SK-N-SH treated with all-trans-retinoic acid at 6 μM for 48 hours (cell line): ENCODE data around the gene ACAP2.

Experiments
- ATAC-seq: fragments of 200-7000 bp; cut with Tn5 transposase; 3 replicates; pipeline ENCODE4 v1.9.1; 2020; ENCODE audit warnings: mild to moderate bottlenecking, moderate library complexity
- ARNTL ChIP-seq: fragments of 450-650 bp; formaldehyde crosslinking; IDR thresholded peaks from 2 replicates; pipeline ENCODE4 v1.5.0; 2020; ENCODE audit warnings: low read depth, mild to moderate bottlenecking, moderate library complexity, borderline replicate concordance
- BACH2 ChIP-seq: fragments of 250-450 bp; sonication (Bioruptor Pico); IDR thresholded peaks from 2 replicates; pipeline ENCODE4 v1.9.0; 2021; ENCODE audit warnings: mild to moderate bottlenecking, borderline replicate concordance
- CSDC2 ChIP-seq: fragments of 250-450 bp; sonication (Bioruptor Pico); IDR thresholded peaks from 2 replicates; pipeline ENCODE4 v1.5.0; 2020; ENCODE audit warnings: mild to moderate bottlenecking, moderate library complexity
- GLIS3 ChIP-seq: fragments of 250-450 bp; sonication (Bioruptor Pico); IDR thresholded peaks from 2 replicates; pipeline ENCODE4 v1.5.0; 2020; ENCODE audit warnings: mild to moderate bottlenecking, moderate library complexity
- ISL1 ChIP-seq: fragments of 250-450 bp; sonication (Bioruptor Pico); IDR thresholded peaks from 2 replicates; pipeline ENCODE4 v2.1.2; 2022; ENCODE audit warnings: mild to moderate bottlenecking, moderate library complexity
- OSR1 ChIP-seq: fragments of 250-450 bp; sonication (Bioruptor Pico); IDR thresholded peaks from 2 replicates; pipeline ENCODE4 v1.8.0; 2022; ENCODE audit warnings: moderate library complexity, mild to moderate bottlenecking, inconsistent platforms
- PPARA ChIP-seq: fragments of 250-450 bp; sonication (Bioruptor Pico); IDR thresholded peaks from 2 replicates; pipeline ENCODE4 v1.5.0; 2020; ENCODE audit warnings: mild to moderate bottlenecking, borderline replicate concordance
- SNAI2 ChIP-seq: fragments of 250-450 bp; sonication (Bioruptor Pico); IDR thresholded peaks from 2 replicates; pipeline ENCODE4 v1.5.0; 2020; ENCODE audit warnings: mild to moderate bottlenecking, moderate library complexity
- TOX ChIP-seq: fragments of 250-450 bp; sonication (Bioruptor Pico); IDR thresholded peaks from 2 replicates; pipeline ENCODE4 v1.8.0; 2021; ENCODE audit warnings: mild to moderate bottlenecking, moderate library complexity, borderline replicate concordance
- ZC3H10 ChIP-seq: fragments of 250-450 bp; sonication (Bioruptor Pico); IDR thresholded peaks from 2 replicates; pipeline ENCODE4 v1.5.1; 2021; ENCODE audit warnings: mild to moderate bottlenecking, moderate library complexity
- ZFP3 ChIP-seq: fragments of 250-450 bp; sonication (Bioruptor Pico); IDR thresholded peaks from 2 replicates; pipeline ENCODE4 v1.5.0; 2020; ENCODE audit warnings: mild to moderate bottlenecking, moderate library complexity
- ZFP30 ChIP-seq: fragments of 450-650 bp; formaldehyde crosslinking; IDR thresholded peaks from 2 replicates; pipeline ENCODE4 v1.5.0; 2022; ENCODE audit warnings: mild to moderate bottlenecking, moderate library complexity
- ZNF565 ChIP-seq: fragments of 450-650 bp; formaldehyde crosslinking; conservative IDR thresholded peaks from 2 replicates; pipeline ENCODE4 v1.5.0; 2020; ENCODE audit warnings: low read depth, mild to moderate bottlenecking, moderate library complexity
- ZNF70 ChIP-seq: fragments of 450-650 bp; formaldehyde crosslinking; IDR thresholded peaks from 2 replicates; pipeline ENCODE4 v1.5.0; 2020; ENCODE audit warnings: mild to moderate bottlenecking, moderate library complexity
- ZNF8 ChIP-seq: fragments of 450-650 bp; formaldehyde crosslinking; IDR thresholded peaks from 2 replicates; pipeline ENCODE4 v1.5.0; 2020; ENCODE audit warnings: mild to moderate bottlenecking, moderate library complexity
- TF ChIP-seq, protein P1 (sequence below): fragments of 250-450 bp; sonication (Bioruptor Pico); IDR thresholded peaks from 2 replicates; pipeline ENCODE4 v1.5.1; 2021; ENCODE audit warnings: mild to moderate bottlenecking, moderate library complexity
- TF ChIP-seq, protein P2 (sequence below): fragments of 250-450 bp; sonication (Bioruptor Pico); IDR thresholded peaks from 2 replicates; pipeline ENCODE4 v1.5.1; 2020; ENCODE audit warnings: low read depth, mild to moderate bottlenecking, moderate library complexity
- TF ChIP-seq, protein P3 (sequence below): fragments of 250-450 bp; sonication (Bioruptor Pico); IDR thresholded peaks from 2 replicates; pipeline ENCODE4 v1.8.0; 2020; ENCODE audit warnings: mild to moderate bottlenecking, moderate library complexity, borderline replicate concordance
- TF ChIP-seq, protein P4 (sequence below): fragments of 250-450 bp; sonication (Bioruptor Pico); IDR thresholded peaks from 2 replicates; pipeline ENCODE4 v1.5.0; 2020; ENCODE audit warnings: mild to moderate bottlenecking, moderate library complexity
- TF ChIP-seq, protein P5 (sequence below): fragments of 250-450 bp; sonication (Bioruptor Pico); IDR thresholded peaks from 2 replicates; pipeline ENCODE4 v1.8.0; 2021; ENCODE audit warnings: low read depth, mild to moderate bottlenecking, moderate library complexity, borderline replicate concordance

ACAP2 gene

DNA sequence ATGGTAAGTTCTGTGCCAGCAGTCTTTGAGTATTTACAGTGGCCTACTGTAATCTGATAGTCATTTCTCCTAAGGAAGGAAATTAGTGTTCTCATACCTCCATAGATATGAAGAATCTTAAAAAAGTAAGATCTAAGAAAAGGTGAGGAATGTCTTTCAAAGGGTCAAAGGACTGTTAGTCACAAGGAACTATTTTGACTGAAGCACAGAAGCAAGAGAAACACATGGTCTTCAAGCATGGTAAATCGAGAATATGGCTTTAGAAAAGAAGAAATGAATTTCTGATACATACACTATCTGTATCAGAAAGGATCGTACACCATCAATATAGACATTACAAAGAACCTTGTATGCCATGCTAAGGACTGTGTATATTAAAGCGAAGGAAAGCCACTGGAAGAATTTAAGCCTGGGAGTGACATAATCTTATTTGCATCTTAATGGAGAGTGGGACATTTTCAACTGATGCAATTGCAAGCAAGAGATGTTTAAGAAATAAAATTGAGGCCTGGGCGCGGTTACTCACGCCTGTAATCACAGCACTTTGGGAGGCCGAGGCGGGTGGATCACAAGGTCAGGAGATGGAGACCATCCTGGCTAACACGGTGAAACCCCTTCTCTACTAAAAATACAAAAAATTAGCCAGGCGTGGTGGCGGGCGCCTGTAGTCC is 5.5 kb upstream of the ACAP2 start:
- no peak for ATAC-seq
- TF ChIP-seq CSDC2 (CRISPR knock-in tag), result no peak
- TF ChIP-seq ZNF70 (CRISPR knock-in tag), result no peak
- TF ChIP-seq, protein P1, sequence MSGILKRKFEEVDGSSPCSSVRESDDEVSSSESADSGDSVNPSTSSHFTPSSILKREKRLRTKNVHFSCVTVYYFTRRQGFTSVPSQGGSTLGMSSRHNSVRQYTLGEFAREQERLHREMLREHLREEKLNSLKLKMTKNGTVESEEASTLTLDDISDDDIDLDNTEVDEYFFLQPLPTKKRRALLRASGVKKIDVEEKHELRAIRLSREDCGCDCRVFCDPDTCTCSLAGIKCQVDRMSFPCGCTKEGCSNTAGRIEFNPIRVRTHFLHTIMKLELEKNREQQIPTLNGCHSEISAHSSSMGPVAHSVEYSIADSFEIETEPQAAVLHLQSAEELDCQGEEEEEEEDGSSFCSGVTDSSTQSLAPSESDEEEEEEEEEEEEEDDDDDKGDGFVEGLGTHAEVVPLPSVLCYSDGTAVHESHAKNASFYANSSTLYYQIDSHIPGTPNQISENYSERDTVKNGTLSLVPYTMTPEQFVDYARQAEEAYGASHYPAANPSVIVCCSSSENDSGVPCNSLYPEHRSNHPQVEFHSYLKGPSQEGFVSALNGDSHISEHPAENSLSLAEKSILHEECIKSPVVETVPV (CRISPR knock-in tag), result no peak
- TF ChIP-seq, protein P2, sequence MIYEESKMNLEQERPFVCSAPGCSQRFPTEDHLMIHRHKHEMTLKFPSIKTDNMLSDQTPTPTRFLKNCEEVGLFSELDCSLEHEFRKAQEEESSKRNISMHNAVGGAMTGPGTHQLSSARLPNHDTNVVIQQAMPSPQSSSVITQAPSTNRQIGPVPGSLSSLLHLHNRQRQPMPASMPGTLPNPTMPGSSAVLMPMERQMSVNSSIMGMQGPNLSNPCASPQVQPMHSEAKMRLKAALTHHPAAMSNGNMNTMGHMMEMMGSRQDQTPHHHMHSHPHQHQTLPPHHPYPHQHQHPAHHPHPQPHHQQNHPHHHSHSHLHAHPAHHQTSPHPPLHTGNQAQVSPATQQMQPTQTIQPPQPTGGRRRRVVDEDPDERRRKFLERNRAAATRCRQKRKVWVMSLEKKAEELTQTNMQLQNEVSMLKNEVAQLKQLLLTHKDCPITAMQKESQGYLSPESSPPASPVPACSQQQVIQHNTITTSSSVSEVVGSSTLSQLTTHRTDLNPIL (CRISPR knock-in tag), result no peak
- TF ChIP-seq ISL1 (CRISPR knock-in tag), result no peak
- no peak for TF ChIP-seq ZNF8 (CRISPR knock-in tag)
- TF ChIP-seq ARNTL (CRISPR knock-in tag), result no peak

DNA sequence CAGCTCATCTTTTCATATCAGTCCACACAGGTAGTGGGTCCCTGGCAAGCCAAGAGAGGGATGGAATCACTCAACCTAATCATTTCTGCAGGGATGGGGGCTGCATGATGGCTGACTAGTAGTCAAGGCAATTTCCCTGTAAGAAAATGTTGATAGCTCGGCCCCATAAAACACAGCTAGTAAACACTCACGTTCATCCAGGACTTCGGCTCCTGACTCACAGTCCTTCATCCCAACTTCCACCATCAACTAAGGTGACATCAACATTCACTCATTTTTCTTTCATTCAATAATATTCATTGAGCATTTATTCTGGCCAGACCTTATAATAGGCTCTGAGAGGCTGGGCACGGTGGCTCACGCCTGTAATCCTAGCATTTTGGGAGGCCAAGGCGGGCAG is 4.4 kb upstream of the ACAP2 start:
- TF ChIP-seq ISL1 (CRISPR knock-in tag) (no peak), BACH2 (CRISPR knock-in tag) (no peak), ZFP30 (CRISPR knock-in tag) (no peak), PPARA (CRISPR knock-in tag) (no peak), TOX (CRISPR knock-in tag) (no peak)

DNA sequence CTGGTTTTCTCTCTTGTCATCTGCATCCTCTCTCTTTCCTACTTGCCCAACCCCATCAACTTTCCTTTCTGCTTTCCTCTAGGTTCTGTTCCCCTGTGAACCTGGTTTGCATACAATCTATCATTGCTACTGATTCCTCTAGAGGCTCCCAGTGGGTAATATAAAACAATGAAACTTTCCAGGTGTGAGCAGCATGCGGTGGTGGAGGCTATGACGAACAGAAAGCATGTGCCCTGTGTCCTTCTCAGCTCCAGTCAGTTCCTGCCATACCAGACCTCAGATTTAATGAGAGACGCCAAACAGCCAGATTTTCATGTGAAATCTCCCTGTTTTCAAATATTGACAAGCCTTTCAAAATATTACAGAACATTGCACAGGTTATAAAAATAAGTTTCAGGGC is 3.5 kb upstream of the ACAP2 start:
- TF ChIP-seq GLIS3, result no peak
- no peak for TF ChIP-seq ZNF565 (CRISPR knock-in tag)
- TF ChIP-seq PPARA (CRISPR knock-in tag), result no peak
- no peak for TF ChIP-seq OSR1 (CRISPR knock-in tag)
- TF ChIP-seq ISL1 (CRISPR knock-in tag), result no peak
- TF ChIP-seq, protein P3, sequence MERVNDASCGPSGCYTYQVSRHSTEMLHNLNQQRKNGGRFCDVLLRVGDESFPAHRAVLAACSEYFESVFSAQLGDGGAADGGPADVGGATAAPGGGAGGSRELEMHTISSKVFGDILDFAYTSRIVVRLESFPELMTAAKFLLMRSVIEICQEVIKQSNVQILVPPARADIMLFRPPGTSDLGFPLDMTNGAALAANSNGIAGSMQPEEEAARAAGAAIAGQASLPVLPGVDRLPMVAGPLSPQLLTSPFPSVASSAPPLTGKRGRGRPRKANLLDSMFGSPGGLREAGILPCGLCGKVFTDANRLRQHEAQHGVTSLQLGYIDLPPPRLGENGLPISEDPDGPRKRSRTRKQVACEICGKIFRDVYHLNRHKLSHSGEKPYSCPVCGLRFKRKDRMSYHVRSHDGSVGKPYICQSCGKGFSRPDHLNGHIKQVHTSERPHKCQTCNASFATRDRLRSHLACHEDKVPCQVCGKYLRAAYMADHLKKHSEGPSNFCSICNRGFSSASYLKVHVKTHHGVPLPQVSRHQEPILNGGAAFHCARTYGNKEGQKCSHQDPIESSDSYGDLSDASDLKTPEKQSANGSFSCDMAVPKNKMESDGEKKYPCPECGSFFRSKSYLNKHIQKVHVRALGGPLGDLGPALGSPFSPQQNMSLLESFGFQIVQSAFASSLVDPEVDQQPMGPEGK (CRISPR knock-in tag), result no peak
- TF ChIP-seq, protein P2 (CRISPR knock-in tag), result no peak
- no peak for TF ChIP-seq ZC3H10 (CRISPR knock-in tag)
- TF ChIP-seq ZFP3 (CRISPR knock-in tag), result no peak
- no peak for TF ChIP-seq ZNF70 (CRISPR knock-in tag)
- no peak for TF ChIP-seq TOX (CRISPR knock-in tag)
- no peak for TF ChIP-seq ZFP30 (CRISPR knock-in tag)
- TF ChIP-seq, protein P1 (CRISPR knock-in tag), result no peak
- no peak for TF ChIP-seq SNAI2 (CRISPR knock-in tag)
- TF ChIP-seq, protein P4, sequence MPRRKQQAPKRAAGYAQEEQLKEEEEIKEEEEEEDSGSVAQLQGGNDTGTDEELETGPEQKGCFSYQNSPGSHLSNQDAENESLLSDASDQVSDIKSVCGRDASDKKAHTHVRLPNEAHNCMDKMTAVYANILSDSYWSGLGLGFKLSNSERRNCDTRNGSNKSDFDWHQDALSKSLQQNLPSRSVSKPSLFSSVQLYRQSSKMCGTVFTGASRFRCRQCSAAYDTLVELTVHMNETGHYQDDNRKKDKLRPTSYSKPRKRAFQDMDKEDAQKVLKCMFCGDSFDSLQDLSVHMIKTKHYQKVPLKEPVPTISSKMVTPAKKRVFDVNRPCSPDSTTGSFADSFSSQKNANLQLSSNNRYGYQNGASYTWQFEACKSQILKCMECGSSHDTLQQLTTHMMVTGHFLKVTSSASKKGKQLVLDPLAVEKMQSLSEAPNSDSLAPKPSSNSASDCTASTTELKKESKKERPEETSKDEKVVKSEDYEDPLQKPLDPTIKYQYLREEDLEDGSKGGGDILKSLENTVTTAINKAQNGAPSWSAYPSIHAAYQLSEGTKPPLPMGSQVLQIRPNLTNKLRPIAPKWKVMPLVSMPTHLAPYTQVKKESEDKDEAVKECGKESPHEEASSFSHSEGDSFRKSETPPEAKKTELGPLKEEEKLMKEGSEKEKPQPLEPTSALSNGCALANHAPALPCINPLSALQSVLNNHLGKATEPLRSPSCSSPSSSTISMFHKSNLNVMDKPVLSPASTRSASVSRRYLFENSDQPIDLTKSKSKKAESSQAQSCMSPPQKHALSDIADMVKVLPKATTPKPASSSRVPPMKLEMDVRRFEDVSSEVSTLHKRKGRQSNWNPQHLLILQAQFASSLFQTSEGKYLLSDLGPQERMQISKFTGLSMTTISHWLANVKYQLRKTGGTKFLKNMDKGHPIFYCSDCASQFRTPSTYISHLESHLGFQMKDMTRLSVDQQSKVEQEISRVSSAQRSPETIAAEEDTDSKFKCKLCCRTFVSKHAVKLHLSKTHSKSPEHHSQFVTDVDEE, result no peak
- TF ChIP-seq ZNF8 (CRISPR knock-in tag), result no peak
- TF ChIP-seq, protein P5, sequence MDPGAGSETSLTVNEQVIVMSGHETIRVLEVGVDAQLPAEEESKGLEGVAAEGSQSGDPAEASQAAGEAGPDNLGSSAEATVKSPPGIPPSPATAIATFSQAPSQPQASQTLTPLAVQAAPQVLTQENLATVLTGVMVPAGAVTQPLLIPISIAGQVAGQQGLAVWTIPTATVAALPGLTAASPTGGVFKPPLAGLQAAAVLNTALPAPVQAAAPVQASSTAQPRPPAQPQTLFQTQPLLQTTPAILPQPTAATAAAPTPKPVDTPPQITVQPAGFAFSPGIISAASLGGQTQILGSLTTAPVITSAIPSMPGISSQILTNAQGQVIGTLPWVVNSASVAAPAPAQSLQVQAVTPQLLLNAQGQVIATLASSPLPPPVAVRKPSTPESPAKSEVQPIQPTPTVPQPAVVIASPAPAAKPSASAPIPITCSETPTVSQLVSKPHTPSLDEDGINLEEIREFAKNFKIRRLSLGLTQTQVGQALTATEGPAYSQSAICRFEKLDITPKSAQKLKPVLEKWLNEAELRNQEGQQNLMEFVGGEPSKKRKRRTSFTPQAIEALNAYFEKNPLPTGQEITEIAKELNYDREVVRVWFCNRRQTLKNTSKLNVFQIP (CRISPR knock-in tag), result no peak
- TF ChIP-seq, all 23 proteins: peak for 0
- ATAC-seq, result no peak

More for the DNA sequence above, 4.4 kb upstream of the ACAP2 start:
- no peak for ATAC-seq
